Measurements from ENCODE around the gene DCAF4L1.

- TF ChIP-seq CTCF (IDR thresholded peaks at IDR 0.05) (no peak), POLR2A (IDR thresholded peaks at IDR 0.05) (no peak)
Measured at GRCh38 chr4:41976775-41977516, 4.6 kb upstream of the DCAF4L1 start.
